K562 (cell line): ENCODE data around the gene HRC. TPM values are rescaled to one million over a fixed set of nuclear protein-coding genes. Genes with fewer than 3 reads are reported as not detected.

Experiments used
- ARNT ChIP-seq, 2 experiments: fragments of 450-650 bp; IDR thresholded peaks; 2 replicates each; pipeline ENCODE4 v1.6.1; 2016; ENCODE audit warnings: mild to moderate bottlenecking in 1 of 2
- ATF7 ChIP-seq: fragments of 450-650 bp; IDR thresholded peaks from 2 replicates; pipeline ENCODE4 v1.7.1; 2014; ENCODE audit warnings: mild to moderate bottlenecking, moderate library complexity
- CBFA2T2 ChIP-seq: fragments of 450-650 bp; conservative IDR thresholded peaks from 2 replicates; pipeline ENCODE4 v1.6.1; 2017; ENCODE audit warnings: mild to moderate bottlenecking
- CEBPG ChIP-seq, 3 experiments: fragments of 200-800 bp in 1 of 3; sonication (Bioruptor generic) in 1 of 3; sonication (generic) in 1 of 3; formaldehyde crosslinking in 1 of 3; IDR thresholded peaks in 2 of 3; conservative IDR thresholded peaks in 1 of 3; 2 replicates each; pipeline versions ENCODE4 v1.6.1 to v1.8.0; 2016 to 2022; ENCODE audit warnings: missing compliant biosample characterization in 2 of 3, missing genetic modification characterization in 2 of 3, mild to moderate bottlenecking in 1 of 3, missing genetic modification reagents in 1 of 3
- CREB3 ChIP-seq: fragments of 450-650 bp; conservative IDR thresholded peaks from 2 replicates; pipeline ENCODE4 v1.6.1; 2016; ENCODE audit warnings: missing genetic modification characterization, low read depth, mild to moderate bottlenecking, missing compliant biosample characterization, moderate library complexity
- E2F1 ChIP-seq: sonication (generic); formaldehyde crosslinking; IDR thresholded peaks from 2 replicates; pipeline ENCODE4 v1.8.1; 2023; ENCODE audit warnings: mild to moderate bottlenecking, missing genetic modification reagents, moderate library complexity
- E2F5 ChIP-seq: sonication (generic); formaldehyde crosslinking; IDR thresholded peaks from 2 replicates; pipeline ENCODE4 v1.8.0; 2022; ENCODE audit warnings: mild to moderate bottlenecking, missing genetic modification reagents
- FIP1L1 ChIP-seq: fragments of 200-400 bp; formaldehyde crosslinking; IDR thresholded peaks from 2 replicates; pipeline ENCODE4 v1.6.1; 2018; ENCODE audit warnings: mild to moderate bottlenecking, low read depth, low read length; ENCODE audit not compliant: poor library complexity, severe bottlenecking
- HSF4 ChIP-seq: fragments of 250-450 bp; sonication (Bioruptor Pico); IDR thresholded peaks from 2 replicates; pipeline ENCODE4 v2.1.2; 2022; ENCODE audit warnings: mild to moderate bottlenecking, moderate library complexity, borderline replicate concordance
- MIER1 ChIP-seq: fragments of 450-650 bp; IDR thresholded peaks from 2 replicates; pipeline ENCODE4 v1.6.1; 2016; ENCODE audit warnings: antibody characterized with exemption, mild to moderate bottlenecking, low read depth
- NR0B1 ChIP-seq: fragments of 450-650 bp; IDR thresholded peaks from one replicate; pipeline ENCODE4 v1.6.1; 2018; ENCODE audit warnings: mild to moderate bottlenecking, moderate library complexity; ENCODE audit not compliant: partially characterized antibody
- SNAPC5 ChIP-seq: fragments of 250-450 bp; sonication (Bioruptor Pico); IDR thresholded peaks from 2 replicates; pipeline ENCODE4 v1.8.0; 2021; ENCODE audit warnings: moderate library complexity, mild to moderate bottlenecking, inconsistent platforms
- SRSF9 ChIP-seq: fragments of 200-400 bp; formaldehyde crosslinking; IDR thresholded peaks from 2 replicates; pipeline ENCODE4 v1.6.1; 2017; ENCODE audit warnings: low read depth, low read length, borderline replicate concordance
- XRCC3 ChIP-seq: fragments of 450-650 bp; IDR thresholded peaks from 2 replicates; pipeline ENCODE4 v1.6.1; 2017; ENCODE audit warnings: mild to moderate bottlenecking, moderate library complexity
- ZBTB2 ChIP-seq: fragments of 450-650 bp; IDR thresholded peaks from 2 replicates; pipeline ENCODE4 v1.6.1; 2016; ENCODE audit warnings: antibody characterized with exemption
- ZFX ChIP-seq: sonication (generic); formaldehyde crosslinking; IDR thresholded peaks from 2 replicates; pipeline ENCODE4 v1.8.0; 2022; ENCODE audit warnings: mild to moderate bottlenecking, missing genetic modification reagents, moderate library complexity
- ZNF174 ChIP-seq: fragments of 250-450 bp; sonication (Bioruptor Pico); IDR thresholded peaks from 2 replicates; pipeline ENCODE4 v1.4.0; 2020; ENCODE audit warnings: mild to moderate bottlenecking
- ZNF212 ChIP-seq: fragments of 450-650 bp; formaldehyde crosslinking; IDR thresholded peaks from 2 replicates; pipeline ENCODE4 v1.4.0; 2020; ENCODE audit warnings: mild to moderate bottlenecking
- ZNF224 ChIP-seq: sonication (generic); formaldehyde crosslinking; IDR thresholded peaks from 2 replicates; pipeline ENCODE4 v1.8.0; 2022; ENCODE audit warnings: mild to moderate bottlenecking, missing genetic modification reagents
- ZNF511 ChIP-seq: sonication (generic); formaldehyde crosslinking; IDR thresholded peaks from 2 replicates; pipeline ENCODE4 v1.8.0; 2022; ENCODE audit warnings: mild to moderate bottlenecking, missing genetic modification reagents
- polyA plus RNA-seq, 8 experiments: library from polyadenylated mRNA; depleted of rRNA in 4 of 8; stranded (reverse) in 5 of 8; unstranded in 3 of 8; fragments of >200 nt; fragmentation: Nextera tagmentation in 2 of 8; fragmentation: Illumina TruSeq in 1 of 8; extraction: Ambion mirVana in 2 of 8; extraction: Trizol in 1 of 8; gene quantifications; 2 replicates each; pipeline versions ENCODE4 v1.2.1 to v1.2.3, GENCODE V29; 2011 to 2014; ENCODE audit warnings: inconsistent platforms in 1 of 8, missing spikeins in 1 of 8
- total RNA-seq, 7 experiments: library from RNA; depleted of rRNA in 6 of 7; stranded (reverse); fragments of >200 nt in 6 of 7; fragmentation: Illumina TruSeq in 2 of 7; extraction: Trizol in 2 of 7; gene quantifications; 2 replicates each; pipeline versions ENCODE4 v1.2.1 to v1.2.3, GENCODE V29; 2011 to 2021; ENCODE audit warnings: low replicate concordance in 1 of 7

The HRC gene
- total and polyA plus RNA-seq, 9 of the 15 experiments (the other 6 are each of a cell fraction or from before 2014, with no cell fraction given), result 0.66 to 18.7 (median 13.1) TPM

GRCh38 chr19:49118565-49119410 is 36.4 kb downstream of the HRC start, which contains the start of gene C19orf73 (continued):
- TF ChIP-seq CEBPG (CRISPR knock-in tag; IDR thresholded peaks at IDR 0.05) (0 out of 2 replicates have a peak, but pooled peaks have one; percentile 61), CEBPG (tag; conservative IDR thresholded peaks at IDR 0.05 in 1 of 2, IDR thresholded peaks at IDR 0.05 in 1 of 2) (peak in 1 of 2 experiments; percentile 34; a peak in 1 of 4 replicates), ZNF212 (CRISPR knock-in tag) (no peak), NR0B1 (no peak), ATF7 (peak; percentile 100), XRCC3 (no peak), CBFA2T2 (no peak), ZNF511 (CRISPR knock-in tag) (peak; percentile 48), MIER1 (no peak; the same call in 1 of the 2 replicates), E2F5 (no peak; the same call in 1 of the 2 replicates), SNAPC5 (CRISPR knock-in tag) (no peak), CREB3 (tag) (no peak), SRSF9 (no peak), ZBTB2 (peak; percentile 89), ZFX (peak; percentile 93), ZNF224 (no peak), ARNT (IDR thresholded peaks at IDR 0.05) (no peak), E2F1 (CRISPR knock-in tag) (peak; percentile 89; the same call in 1 of the 2 replicates), HSF4 (CRISPR knock-in tag) (no peak), FIP1L1 (peak; percentile 75), ZNF174 (no peak)
